HepG2 (cell line): ENCODE measurements around the gene PCDHGA6. TPM values are rescaled to one million over a fixed set of nuclear protein-coding genes. Genes with fewer than 3 reads are reported as not detected.

Experiments
- DDIT3 ChIP-seq: sonication (generic); formaldehyde crosslinking; IDR thresholded peaks from 2 replicates; pipeline ENCODE4 v1.4.0; 2020; ENCODE audit warnings: mild to moderate bottlenecking, missing genetic modification reagents
- FOXP4 ChIP-seq: sonication (generic); formaldehyde crosslinking; IDR thresholded peaks from 2 replicates; pipeline ENCODE4 v1.4.0; 2020; ENCODE audit warnings: missing genetic modification reagents
- RXRA ChIP-seq: sonication (generic); formaldehyde crosslinking; IDR thresholded peaks from 2 replicates; pipeline ENCODE4 v1.5.1; 2020; ENCODE audit warnings: missing genetic modification reagents
- ZMYM4 ChIP-seq: sonication (generic); formaldehyde crosslinking; IDR thresholded peaks from 2 replicates; pipeline ENCODE4 v1.8.1; 2023; ENCODE audit warnings: mild to moderate bottlenecking, missing genetic modification reagents
- ZNF12 ChIP-seq: sonication (generic); formaldehyde crosslinking; IDR thresholded peaks from 2 replicates; pipeline ENCODE4 v1.5.0; 2020; ENCODE audit warnings: missing genetic modification reagents
- ZNF343 ChIP-seq: sonication (generic); formaldehyde crosslinking; IDR thresholded peaks from 2 replicates; pipeline ENCODE4 v1.4.0; 2020; ENCODE audit warnings: mild to moderate bottlenecking, missing genetic modification reagents
- ZNF605 ChIP-seq: sonication (generic); formaldehyde crosslinking; IDR thresholded peaks from 2 replicates; pipeline ENCODE4 v1.8.0; 2022; ENCODE audit warnings: mild to moderate bottlenecking, missing genetic modification reagents
- polyA plus RNA-seq, 8 experiments: library from polyadenylated mRNA; depleted of rRNA in 3 of 8; stranded (reverse) in 7 of 8; unstranded in 1 of 8; fragments of >200 nt; fragmentation: Illumina TruSeq in 4 of 8; extraction: Trizol in 4 of 8; gene quantifications; 2 replicates each; pipeline versions ENCODE4 v1.2.1 to v1.2.3, GENCODE V29; 2011 to 2016; ENCODE audit warnings: low read depth in 4 of 8, missing spikeins in 1 of 8, mixed read lengths in 1 of 8; ENCODE audit not compliant: insufficient read depth in 1 of 8
- total RNA-seq, 5 experiments: library from RNA; depleted of rRNA; stranded (reverse); fragments of >200 nt; fragmentation: Illumina TruSeq; extraction: Trizol; gene quantifications; 2 replicates each; pipeline ENCODE4 v1.2.3, GENCODE V29; 2016; ENCODE audit warnings: low read depth in 1 of 5
- TF ChIP-seq, protein P1 (sequence below): sonication (generic); formaldehyde crosslinking; IDR thresholded peaks from 2 replicates; pipeline ENCODE4 v1.8.0; 2022; ENCODE audit warnings: low read depth, missing genetic modification reagents
- TF ChIP-seq, protein P2 (sequence below): sonication (generic); formaldehyde crosslinking; IDR thresholded peaks from 2 replicates; pipeline ENCODE4 v1.8.0; 2022; ENCODE audit warnings: mild to moderate bottlenecking, missing genetic modification reagents

PCDHGA6 gene
- total and polyA plus RNA-seq, 2 of the 13 experiments (the other 11 are each of a cell fraction or from before 2014, with no cell fraction given): 0.33 to 0.51 TPM

DNA sequence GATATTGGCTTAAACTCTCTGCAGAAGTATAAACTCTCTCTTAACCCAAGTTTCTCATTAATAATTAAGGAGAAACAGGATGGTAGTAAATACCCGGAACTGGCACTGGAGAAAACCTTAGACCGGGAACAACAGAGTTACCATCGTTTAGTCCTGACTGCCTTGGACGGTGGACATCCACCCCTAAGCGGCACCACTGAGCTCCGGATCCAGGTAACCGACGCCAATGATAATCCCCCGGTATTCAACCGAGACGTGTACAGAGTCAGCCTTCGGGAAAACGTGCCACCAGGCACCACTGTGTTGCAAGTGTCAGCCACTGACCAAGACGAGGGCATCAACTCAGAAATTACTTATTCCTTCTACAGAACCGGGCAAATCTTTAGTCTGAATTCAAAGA lies 24.9 kb downstream of the PCDHGA6 start (continued):
- TF ChIP-seq FOXP4 (CRISPR knock-in tag) (no peak), ZNF343 (no peak), DDIT3 (CRISPR knock-in tag) (no peak), ZMYM4 (CRISPR knock-in tag) (no peak), RXRA (CRISPR knock-in tag) (no peak), ZNF12 (CRISPR knock-in tag) (no peak), ZNF605 (no peak)
- TF ChIP-seq, protein P1, sequence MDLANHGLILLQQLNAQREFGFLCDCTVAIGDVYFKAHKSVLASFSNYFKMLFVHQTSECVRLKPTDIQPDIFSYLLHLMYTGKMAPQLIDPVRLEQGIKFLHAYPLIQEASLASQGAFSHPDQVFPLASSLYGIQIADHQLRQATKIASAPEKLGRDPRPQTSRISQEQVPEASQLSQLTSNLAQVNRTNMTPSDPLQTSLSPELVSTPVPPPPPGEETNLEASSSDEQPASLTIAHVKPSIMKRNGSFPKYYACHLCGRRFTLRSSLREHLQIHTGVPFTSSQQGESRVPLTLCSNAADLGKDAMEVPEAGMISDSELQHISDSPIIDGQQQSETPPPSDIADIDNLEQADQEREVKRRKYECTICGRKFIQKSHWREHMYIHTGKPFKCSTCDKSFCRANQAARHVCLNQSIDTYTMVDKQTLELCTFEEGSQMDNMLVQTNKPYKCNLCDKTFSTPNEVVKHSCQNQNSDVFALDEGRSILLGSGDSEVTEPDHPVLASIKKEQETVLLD (CRISPR knock-in tag): no peak
- TF ChIP-seq, protein P2, sequence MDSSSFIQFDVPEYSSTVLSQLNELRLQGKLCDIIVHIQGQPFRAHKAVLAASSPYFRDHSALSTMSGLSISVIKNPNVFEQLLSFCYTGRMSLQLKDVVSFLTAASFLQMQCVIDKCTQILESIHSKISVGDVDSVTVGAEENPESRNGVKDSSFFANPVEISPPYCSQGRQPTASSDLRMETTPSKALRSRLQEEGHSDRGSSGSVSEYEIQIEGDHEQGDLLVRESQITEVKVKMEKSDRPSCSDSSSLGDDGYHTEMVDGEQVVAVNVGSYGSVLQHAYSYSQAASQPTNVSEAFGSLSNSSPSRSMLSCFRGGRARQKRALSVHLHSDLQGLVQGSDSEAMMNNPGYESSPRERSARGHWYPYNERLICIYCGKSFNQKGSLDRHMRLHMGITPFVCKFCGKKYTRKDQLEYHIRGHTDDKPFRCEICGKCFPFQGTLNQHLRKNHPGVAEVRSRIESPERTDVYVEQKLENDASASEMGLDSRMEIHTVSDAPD (CRISPR knock-in tag): no peak
